Measurements from ENCODE around the gene ATF6. TPM values are rescaled to one million over a fixed set of nuclear protein-coding genes. Genes with fewer than 3 reads are reported as not detected.
A peak's percentile ranks its signal among the peaks of the same experiment; 100 is the strongest.

Gene ATF6
- total RNA-seq, 1 experiment from 2014 or later = 35.3 TPM

GRCh38 chr1:161725908-161726472 is 40.1 kb upstream of the ATF6 start:
- H3K9me3 Mint-ChIP-seq (ENCODE audit: low read depth, unreplicated experiment) = no peaks in the 10 kb centered on the region
- DNase-seq = peak; percentile 50
- intact Hi-C loops (cut with micrococcal nuclease; ENCODE audit: unreplicated experiment) = loop anchor here (1.0 kb wide), 1 partner anchor 11 kb away; no protein-coding TSS in a partner anchor
- TF ChIP-seq, protein P1, sequence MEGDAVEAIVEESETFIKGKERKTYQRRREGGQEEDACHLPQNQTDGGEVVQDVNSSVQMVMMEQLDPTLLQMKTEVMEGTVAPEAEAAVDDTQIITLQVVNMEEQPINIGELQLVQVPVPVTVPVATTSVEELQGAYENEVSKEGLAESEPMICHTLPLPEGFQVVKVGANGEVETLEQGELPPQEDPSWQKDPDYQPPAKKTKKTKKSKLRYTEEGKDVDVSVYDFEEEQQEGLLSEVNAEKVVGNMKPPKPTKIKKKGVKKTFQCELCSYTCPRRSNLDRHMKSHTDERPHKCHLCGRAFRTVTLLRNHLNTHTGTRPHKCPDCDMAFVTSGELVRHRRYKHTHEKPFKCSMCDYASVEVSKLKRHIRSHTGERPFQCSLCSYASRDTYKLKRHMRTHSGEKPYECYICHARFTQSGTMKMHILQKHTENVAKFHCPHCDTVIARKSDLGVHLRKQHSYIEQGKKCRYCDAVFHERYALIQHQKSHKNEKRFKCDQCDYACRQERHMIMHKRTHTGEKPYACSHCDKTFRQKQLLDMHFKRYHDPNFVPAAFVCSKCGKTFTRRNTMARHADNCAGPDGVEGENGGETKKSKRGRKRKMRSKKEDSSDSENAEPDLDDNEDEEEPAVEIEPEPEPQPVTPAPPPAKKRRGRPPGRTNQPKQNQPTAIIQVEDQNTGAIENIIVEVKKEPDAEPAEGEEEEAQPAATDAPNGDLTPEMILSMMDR (IDR thresholded peaks at IDR 0.05; ENCODE audit: unreplicated experiment) = peak; percentile 34
- H3K36me3 Mint-ChIP-seq (ENCODE audit: insufficient read depth, unreplicated experiment) = peaks cover 33% of the 10 kb centered on the region
- CTCF ChIA-PET = interaction anchor here (0.5 to 1.7 kb wide), 5 partner anchors 10 to 80 kb away, joined by 3 to 8 read pairs (median 3); no protein-coding TSS in a partner anchor
- H3K4me3 Mint-ChIP-seq (ENCODE audit: low read depth, unreplicated experiment) = peak overlapping the region; percentile 80
- no peaks in the 10 kb centered on the region for H3K27me3 Mint-ChIP-seq (ENCODE audit: unreplicated experiment)
- BruUV-seq (replicated peaks) = no TSS peak
- H3K27ac Mint-ChIP-seq (ENCODE audit: unreplicated experiment) = peak overlapping the region; percentile 21
- H3K4me1 Mint-ChIP-seq (ENCODE audit: low read depth, unreplicated experiment) = peaks cover 66% of the 10 kb centered on the region

- BruUV-seq (replicated peaks) = TSS peak; percentile 75
- H3K36me3 Mint-ChIP-seq (ENCODE audit: insufficient read depth, unreplicated experiment) = peaks cover 33% of the 10 kb centered on the region
- H3K4me3 Mint-ChIP-seq (ENCODE audit: low read depth, unreplicated experiment) = peak overlapping the region; percentile 80
- H3K4me1 Mint-ChIP-seq (ENCODE audit: low read depth, unreplicated experiment) = peaks cover 67% of the 10 kb centered on the region
- DNase-seq = peak; percentile 89
- no peaks in the 10 kb centered on the region for H3K27me3 Mint-ChIP-seq (ENCODE audit: unreplicated experiment)
- no peaks in the 10 kb centered on the region for H3K9me3 Mint-ChIP-seq (ENCODE audit: low read depth, unreplicated experiment)
- CTCF ChIA-PET = interaction anchor here (0.5 to 1.7 kb wide), 6 partner anchors 10 to 25 kb away, joined by 3 to 8 read pairs (median 4); no protein-coding TSS in a partner anchor
- H3K27ac Mint-ChIP-seq (ENCODE audit: unreplicated experiment) = peak overlapping the region; percentile 21
- intact Hi-C loops (cut with micrococcal nuclease; ENCODE audit: unreplicated experiment) = no loop called here
- TF ChIP-seq, protein P1 (IDR thresholded peaks at IDR 0.05; ENCODE audit: unreplicated experiment) = no peak
These were observed 39.5 kb upstream of the ATF6 start for GRCh38 chr1:161726473-161727255.

DNA sequence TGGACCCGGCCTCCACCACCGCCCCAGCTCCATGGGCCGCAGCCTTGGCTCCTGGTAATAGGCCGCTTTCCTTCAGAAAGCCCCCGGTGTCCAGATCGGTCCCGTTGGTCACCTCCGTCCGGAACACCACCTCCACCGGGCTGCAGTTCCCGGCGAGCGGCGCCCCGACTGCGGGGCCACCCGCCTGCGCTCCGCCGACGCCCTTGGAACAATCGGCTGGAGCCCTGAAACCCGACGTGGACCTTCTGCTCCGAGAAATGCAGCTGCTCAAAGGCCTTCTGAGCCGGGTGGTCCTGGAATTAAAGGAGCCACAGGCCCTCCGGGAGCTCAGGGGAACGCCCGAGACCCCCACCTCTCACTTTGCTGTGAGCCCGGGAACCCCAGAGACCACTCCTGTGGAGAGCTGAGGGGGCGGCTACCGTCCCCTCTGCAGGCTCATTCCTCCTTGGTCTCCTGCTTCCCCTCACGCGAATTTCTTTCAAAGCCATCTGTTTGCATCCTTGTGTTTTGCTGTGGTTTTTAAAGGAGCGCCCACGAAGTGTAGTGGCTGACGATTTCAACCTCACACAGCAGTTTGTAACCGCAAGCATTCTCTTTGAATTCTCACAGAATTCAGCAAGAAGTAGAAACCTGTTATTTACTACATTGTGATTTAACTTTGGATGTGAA is 38.7 kb upstream of the ATF6 start:
- intact Hi-C loops (cut with micrococcal nuclease; ENCODE audit: unreplicated experiment) = no loop called here
- Mint-ChIP-seq H3K36me3 (ENCODE audit: insufficient read depth, unreplicated experiment) (peaks cover 33% of the 10 kb centered on the region), H3K27me3 (ENCODE audit: unreplicated experiment) (no peaks in the 10 kb centered on the region), H3K4me3 (ENCODE audit: low read depth, unreplicated experiment) (peak overlapping the region; percentile 80), H3K4me1 (ENCODE audit: low read depth, unreplicated experiment) (peaks cover 67% of the 10 kb centered on the region), H3K9me3 (ENCODE audit: low read depth, unreplicated experiment) (no peaks in the 10 kb centered on the region), H3K27ac (ENCODE audit: unreplicated experiment) (peak overlapping the region; percentile 69)
- CTCF ChIA-PET = interaction anchor here (0.6 to 1.7 kb wide), 3 partner anchors 9 to 12 kb away, joined by 5 to 8 read pairs (median 6); no protein-coding TSS in a partner anchor
- no peak for DNase-seq
- TSS peak; percentile 96 for BruUV-seq (replicated peaks)
- TF ChIP-seq, protein P1 (IDR thresholded peaks at IDR 0.05; ENCODE audit: unreplicated experiment) = no peak

DNA sequence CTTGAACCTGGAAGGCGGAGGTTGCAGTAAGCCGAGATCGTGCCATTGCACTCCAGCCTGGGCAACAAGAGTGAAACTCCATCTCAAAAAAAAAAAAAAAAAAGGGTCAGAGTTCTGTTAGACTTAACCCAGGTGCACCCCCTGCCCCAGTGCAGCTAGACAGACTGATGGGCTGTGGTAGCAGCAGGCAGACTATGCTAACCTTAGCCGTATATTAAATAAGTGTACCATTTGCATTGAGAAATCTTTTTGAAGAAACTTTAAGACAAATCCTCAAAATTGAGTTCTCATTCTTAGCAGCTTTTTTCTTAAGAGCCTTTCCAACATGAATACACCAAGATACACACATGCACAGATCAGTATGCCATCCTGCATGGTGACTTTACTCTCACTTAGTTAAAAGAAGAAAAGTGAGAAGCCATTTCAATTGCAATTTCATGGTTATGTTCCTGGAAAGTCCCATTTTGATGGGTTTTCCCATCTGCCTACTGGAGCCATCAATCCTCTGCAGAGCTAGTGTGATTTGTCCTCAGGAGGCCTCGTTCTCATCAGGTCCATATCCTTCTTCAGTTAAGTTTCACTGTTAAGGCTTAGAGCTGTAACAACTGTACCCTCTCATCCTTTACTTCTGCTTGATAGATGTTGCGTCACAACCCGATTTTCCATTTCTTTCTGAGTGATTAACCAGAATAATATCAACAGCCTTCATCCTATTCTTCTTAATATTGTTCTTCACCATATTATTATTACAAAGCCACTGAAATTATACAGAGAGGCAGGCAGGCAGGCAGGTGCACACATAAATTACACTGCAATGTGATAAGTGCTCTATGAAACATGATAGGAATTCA is 37.5 kb upstream of the ATF6 start:
- TF ChIP-seq, protein P1 (IDR thresholded peaks at IDR 0.05; ENCODE audit: unreplicated experiment) = no peak
- Mint-ChIP-seq H3K27ac (ENCODE audit: unreplicated experiment) (no peak overlapping the region), H3K27me3 (ENCODE audit: unreplicated experiment) (no peaks in the 10 kb centered on the region), H3K9me3 (ENCODE audit: low read depth, unreplicated experiment) (no peaks in the 10 kb centered on the region), H3K4me3 (ENCODE audit: low read depth, unreplicated experiment) (no peak overlapping the region), H3K4me1 (ENCODE audit: low read depth, unreplicated experiment) (peaks cover 71% of the 10 kb centered on the region), H3K36me3 (ENCODE audit: insufficient read depth, unreplicated experiment) (peaks cover 33% of the 10 kb centered on the region)
- CTCF ChIA-PET = interaction anchor here (0.6 kb wide), 1 partner anchor 9 kb away, joined by 5 read pairs; no protein-coding TSS in a partner anchor
- intact Hi-C loops (cut with micrococcal nuclease; ENCODE audit: unreplicated experiment) = no loop called here
- no peak for DNase-seq
- no TSS peak for BruUV-seq (replicated peaks)

Data from Calu3 (cell line).